ENCODE data around the gene MB21D2. TPM values are rescaled to one million over a fixed set of nuclear protein-coding genes. Genes with fewer than 3 reads are reported as not detected.

Gene MB21D2
- polyA plus RNA-seq, 1 donor (not counting 4 experiments of a cell fraction or from before 2014, with no cell fraction given), result 9.0 TPM

GRCh38 chr3:192887701-192888100 lies 30.0 kb downstream of the MB21D2 start:
- Histone ChIP-seq H3K9me3 (ENCODE audit: control insufficient read depth, low read depth, low read length) (no peaks in the 10 kb centered on the region), H2AFZ (ENCODE audit: control insufficient read depth, low read length) (no peak overlapping the region), H3K4me2 (ENCODE audit: control insufficient read depth, extremely low read depth, insufficient read depth, low read depth, low read length) (no peak overlapping the region), H3K36me3 (ENCODE audit: control insufficient read depth in 2 of 2, extremely low read depth in 1 of 2, insufficient read depth in 2 of 2, low read length in 2 of 2) (no peaks in the 10 kb centered on the region), H3K27me3 (ENCODE audit: control insufficient read depth, extremely low read depth, insufficient read depth, low read length) (no peaks in the 10 kb centered on the region), H3K4me1 (ENCODE audit: control insufficient read depth, extremely low read depth, insufficient read depth, low read length) (peaks cover 67% of the 10 kb centered on the region), H4K20me1 (ENCODE audit: control insufficient read depth, extremely low read depth, insufficient read depth, low read length) (no peaks in the 10 kb centered on the region), H3K9ac (ENCODE audit: control insufficient read depth, extremely low read depth, insufficient read depth, low read length) (no peak overlapping the region), H3K9me1 (ENCODE audit: control insufficient read depth, extremely low read depth, insufficient read depth, low read length) (no peaks in the 10 kb centered on the region), H3K79me2 (ENCODE audit: control insufficient read depth, insufficient read depth, low read length) (peaks cover 38% of the 10 kb centered on the region), H3K27ac (ENCODE audit: control insufficient read depth, insufficient read depth, low read length) (peak overlapping the region; percentile 22), H3K4me3 (ENCODE audit: control insufficient read depth in 2 of 3, extremely low read depth in 1 of 3, insufficient read depth in 2 of 3, low read depth in 1 of 3, low read length in 3 of 3) (no peak overlapping the region)
- DNase-seq (ENCODE audit: low read depth, low spot score), result no peak
- TF ChIP-seq, protein P1, sequence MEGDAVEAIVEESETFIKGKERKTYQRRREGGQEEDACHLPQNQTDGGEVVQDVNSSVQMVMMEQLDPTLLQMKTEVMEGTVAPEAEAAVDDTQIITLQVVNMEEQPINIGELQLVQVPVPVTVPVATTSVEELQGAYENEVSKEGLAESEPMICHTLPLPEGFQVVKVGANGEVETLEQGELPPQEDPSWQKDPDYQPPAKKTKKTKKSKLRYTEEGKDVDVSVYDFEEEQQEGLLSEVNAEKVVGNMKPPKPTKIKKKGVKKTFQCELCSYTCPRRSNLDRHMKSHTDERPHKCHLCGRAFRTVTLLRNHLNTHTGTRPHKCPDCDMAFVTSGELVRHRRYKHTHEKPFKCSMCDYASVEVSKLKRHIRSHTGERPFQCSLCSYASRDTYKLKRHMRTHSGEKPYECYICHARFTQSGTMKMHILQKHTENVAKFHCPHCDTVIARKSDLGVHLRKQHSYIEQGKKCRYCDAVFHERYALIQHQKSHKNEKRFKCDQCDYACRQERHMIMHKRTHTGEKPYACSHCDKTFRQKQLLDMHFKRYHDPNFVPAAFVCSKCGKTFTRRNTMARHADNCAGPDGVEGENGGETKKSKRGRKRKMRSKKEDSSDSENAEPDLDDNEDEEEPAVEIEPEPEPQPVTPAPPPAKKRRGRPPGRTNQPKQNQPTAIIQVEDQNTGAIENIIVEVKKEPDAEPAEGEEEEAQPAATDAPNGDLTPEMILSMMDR (optimal IDR thresholded peaks at IDR 0.05 in 1 of 3, IDR thresholded peaks at IDR 0.05 in 1 of 3, conservative IDR thresholded peaks at IDR 0.05 in 1 of 3; ENCODE audit: extremely low read depth in 1 of 3, insufficient read depth in 2 of 3, low read length in 3 of 3), result no peak
- TF ChIP-seq EZH2 (IDR thresholded peaks at IDR 0.05; ENCODE audit: low read length), result no peak
- no peak for FAIRE-seq
- dilution Hi-C loops (cut with MboI; ENCODE audit: extremely low pct_ligation_motif_present, low sequenced_read_pairs), result no loop called here

- no peaks in the 10 kb centered on the region for H3K36me3 ChIP-seq (ENCODE audit: control insufficient read depth in 2 of 2, extremely low read depth in 1 of 2, insufficient read depth in 2 of 2, low read length in 2 of 2)
- no peaks in the 10 kb centered on the region for H3K27me3 ChIP-seq (ENCODE audit: control insufficient read depth, extremely low read depth, insufficient read depth, low read length)
- DNase-seq (ENCODE audit: low read depth, low spot score) (no peak), FAIRE-seq (peak; percentile 53)
- dilution Hi-C loops (cut with MboI; ENCODE audit: extremely low pct_ligation_motif_present, low sequenced_read_pairs), result no loop called here
- no peaks in the 10 kb centered on the region for H4K20me1 ChIP-seq (ENCODE audit: control insufficient read depth, extremely low read depth, insufficient read depth, low read length)
- no peaks in the 10 kb centered on the region for H3K9me1 ChIP-seq (ENCODE audit: control insufficient read depth, extremely low read depth, insufficient read depth, low read length)
- peaks cover 39% of the 10 kb centered on the region for H3K79me2 ChIP-seq (ENCODE audit: control insufficient read depth, insufficient read depth, low read length)
- H3K4me2 ChIP-seq (ENCODE audit: control insufficient read depth, extremely low read depth, insufficient read depth, low read depth, low read length), result peak overlapping the region; percentile 15
- no peaks in the 10 kb centered on the region for H3K9me3 ChIP-seq (ENCODE audit: control insufficient read depth, low read depth, low read length)
- H3K4me1 ChIP-seq (ENCODE audit: control insufficient read depth, extremely low read depth, insufficient read depth, low read length), result peaks cover 67% of the 10 kb centered on the region
- TF ChIP-seq, protein P1 (optimal IDR thresholded peaks at IDR 0.05 in 1 of 3, IDR thresholded peaks at IDR 0.05 in 1 of 3, conservative IDR thresholded peaks at IDR 0.05 in 1 of 3; ENCODE audit: extremely low read depth in 1 of 3, insufficient read depth in 2 of 3, low read length in 3 of 3), result no peak
- no peak for TF ChIP-seq EZH2 (IDR thresholded peaks at IDR 0.05; ENCODE audit: low read length)
- H2AFZ ChIP-seq (ENCODE audit: control insufficient read depth, low read length), result no peak overlapping the region
- H3K9ac ChIP-seq (ENCODE audit: control insufficient read depth, extremely low read depth, insufficient read depth, low read length), result no peak overlapping the region
- peak overlapping the region; percentile 36 for H3K27ac ChIP-seq (ENCODE audit: control insufficient read depth, insufficient read depth, low read length)
- peak overlapping the region in 1 of 3 experiments; percentile 25 for H3K4me3 ChIP-seq (ENCODE audit: control insufficient read depth in 2 of 3, extremely low read depth in 1 of 3, insufficient read depth in 2 of 3, low read depth in 1 of 3, low read length in 3 of 3)
Measured at GRCh38 chr3:192887047-192887446, 30.6 kb downstream of the MB21D2 start.
